HG02973 (cell line): ENCODE data around the gene SH3D19.
A peak's percentile ranks its signal among the peaks of the same experiment; 100 is the strongest.

Experiments
- ATAC-seq: cut with Tn5 transposase; IDR thresholded peaks from one replicate; pipeline ENCODE4 v1.9.1; 2021; ENCODE audit warnings: moderate library complexity; ENCODE audit not compliant: unreplicated experiment

SH3D19 gene

DNA sequence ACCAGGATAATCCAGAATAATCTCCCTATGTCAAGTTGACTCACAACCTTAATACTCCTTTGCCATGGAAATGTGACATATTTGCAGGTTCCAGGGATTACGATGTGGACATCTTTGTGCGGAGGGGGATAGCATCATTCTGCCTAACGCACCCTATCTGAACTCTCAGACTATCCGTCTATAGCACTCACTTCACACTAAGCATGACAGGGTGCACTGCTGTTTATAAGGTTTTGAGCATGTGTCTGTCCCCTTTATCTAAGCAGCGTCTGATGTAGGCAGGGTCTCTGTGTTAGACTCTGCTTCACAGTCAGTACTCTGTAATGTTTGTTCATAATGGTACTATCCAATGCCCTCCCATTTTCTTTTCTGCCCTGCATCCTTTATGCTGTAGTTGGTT, 91.8 kb downstream of the SH3D19 start:
- no peak for ATAC-seq

DNA sequence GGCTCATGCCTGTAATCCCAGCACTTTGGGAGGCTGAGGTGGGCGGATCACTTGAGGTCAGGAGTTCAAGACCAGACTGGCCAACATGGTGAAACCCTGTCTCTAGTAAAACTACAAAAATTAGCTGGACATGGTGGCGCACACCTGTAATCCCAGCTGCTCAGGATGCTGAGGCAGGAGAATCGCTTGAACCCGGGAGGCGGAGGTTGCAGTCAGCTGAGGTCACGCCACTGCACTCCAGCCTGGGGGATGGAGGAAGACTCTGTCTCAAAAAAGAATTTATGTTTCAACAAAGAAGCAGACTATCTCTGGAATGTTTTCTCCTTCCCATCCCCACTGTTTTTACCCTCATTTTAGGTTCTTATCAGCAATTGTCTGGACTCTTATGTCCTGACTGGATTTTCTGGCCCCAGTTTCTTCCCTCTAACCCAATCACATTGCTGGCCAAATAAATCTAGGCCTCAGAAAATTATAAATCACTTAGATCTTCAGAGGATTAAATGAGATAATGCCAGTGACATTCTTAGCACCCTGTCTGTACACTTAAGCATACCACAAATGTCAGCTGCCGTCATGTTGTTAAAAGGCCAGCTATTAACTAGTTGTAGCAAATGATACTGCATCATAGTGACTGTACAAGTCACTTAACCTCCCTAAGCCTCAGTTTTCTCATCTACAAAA, 93.3 kb downstream of the SH3D19 start:
- no peak for ATAC-seq

DNA sequence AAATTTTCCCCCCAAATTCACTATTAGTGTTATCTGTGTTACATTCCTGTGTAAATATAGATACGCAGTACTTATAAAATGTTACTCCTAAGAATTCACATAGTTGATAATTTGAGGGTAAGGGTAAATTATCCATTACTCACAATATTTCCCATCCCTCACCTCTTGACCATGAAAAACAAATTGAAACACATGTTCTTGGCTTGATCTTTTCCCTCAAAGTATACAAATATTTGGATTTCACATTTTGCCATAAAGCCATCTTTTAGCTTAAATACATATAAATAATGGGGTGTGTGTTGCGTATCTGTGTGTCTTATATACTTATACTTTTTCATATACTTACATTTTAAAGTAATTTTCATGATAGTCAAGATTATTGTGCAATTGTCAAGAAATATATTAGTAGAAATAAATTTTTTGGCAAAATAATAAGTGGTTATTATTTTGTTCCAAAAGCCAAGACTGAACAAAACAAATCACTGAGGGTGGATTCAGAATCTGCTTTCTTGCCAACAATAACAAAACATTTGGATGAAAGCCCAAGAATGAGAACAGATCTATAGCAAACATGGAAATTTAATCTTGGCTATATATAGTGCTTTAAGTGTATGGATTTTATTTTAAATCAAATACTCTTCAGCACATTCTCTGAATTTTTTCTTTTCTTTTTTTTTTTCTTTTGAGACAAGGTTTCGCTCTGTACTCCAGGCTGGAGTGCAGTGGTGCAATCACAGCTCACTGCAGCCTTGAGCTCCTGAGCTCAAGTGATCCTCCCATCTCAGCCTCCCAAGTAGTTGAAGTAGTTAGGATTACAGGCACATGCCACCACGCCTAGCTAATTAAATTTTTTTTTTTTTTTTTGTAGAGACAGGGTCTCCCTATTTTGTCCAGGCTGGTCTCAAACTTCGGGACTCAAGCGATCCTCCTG, 97.0 kb downstream of the SH3D19 start:
- ATAC-seq = no peak

DNA sequence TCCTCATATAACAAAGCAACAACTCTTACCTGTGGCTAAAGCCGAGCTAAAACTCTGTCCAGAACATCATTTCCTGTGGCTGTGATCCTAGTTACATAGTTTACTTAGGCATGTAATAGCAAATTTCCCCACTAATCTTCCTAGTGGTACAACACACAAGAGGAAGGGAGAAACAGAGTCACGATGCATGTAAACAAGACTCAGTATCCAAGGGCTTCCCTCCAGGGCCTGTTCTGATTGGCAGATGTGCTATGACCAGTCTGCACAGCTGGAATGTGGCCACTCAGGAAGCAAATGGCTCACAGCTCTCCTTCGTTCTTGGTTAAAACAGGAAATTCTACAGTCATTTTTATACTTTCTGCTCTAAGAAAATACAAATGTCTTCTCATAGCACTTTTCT, 97.7 kb downstream of the SH3D19 start:
- peak; percentile 60 for ATAC-seq

DNA sequence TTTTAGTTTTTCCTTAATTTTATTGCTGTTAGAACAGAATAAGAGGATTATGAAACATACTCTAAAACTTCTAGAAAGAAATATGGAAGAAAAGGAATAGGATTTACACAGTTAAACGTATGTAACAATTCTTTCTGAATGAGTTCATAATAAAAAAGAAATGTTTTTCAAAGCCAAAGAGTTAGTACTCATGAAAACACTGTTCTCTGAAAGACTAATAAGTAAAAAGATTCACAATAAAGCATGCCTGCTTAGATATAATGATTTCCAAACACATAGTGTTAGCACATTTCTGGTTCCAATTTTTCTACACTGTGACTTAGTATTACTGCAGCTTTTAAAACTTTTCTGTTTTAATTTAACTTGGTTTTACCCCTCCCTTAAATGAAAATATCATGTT, 98.2 kb downstream of the SH3D19 start:
- ATAC-seq = no peak

DNA sequence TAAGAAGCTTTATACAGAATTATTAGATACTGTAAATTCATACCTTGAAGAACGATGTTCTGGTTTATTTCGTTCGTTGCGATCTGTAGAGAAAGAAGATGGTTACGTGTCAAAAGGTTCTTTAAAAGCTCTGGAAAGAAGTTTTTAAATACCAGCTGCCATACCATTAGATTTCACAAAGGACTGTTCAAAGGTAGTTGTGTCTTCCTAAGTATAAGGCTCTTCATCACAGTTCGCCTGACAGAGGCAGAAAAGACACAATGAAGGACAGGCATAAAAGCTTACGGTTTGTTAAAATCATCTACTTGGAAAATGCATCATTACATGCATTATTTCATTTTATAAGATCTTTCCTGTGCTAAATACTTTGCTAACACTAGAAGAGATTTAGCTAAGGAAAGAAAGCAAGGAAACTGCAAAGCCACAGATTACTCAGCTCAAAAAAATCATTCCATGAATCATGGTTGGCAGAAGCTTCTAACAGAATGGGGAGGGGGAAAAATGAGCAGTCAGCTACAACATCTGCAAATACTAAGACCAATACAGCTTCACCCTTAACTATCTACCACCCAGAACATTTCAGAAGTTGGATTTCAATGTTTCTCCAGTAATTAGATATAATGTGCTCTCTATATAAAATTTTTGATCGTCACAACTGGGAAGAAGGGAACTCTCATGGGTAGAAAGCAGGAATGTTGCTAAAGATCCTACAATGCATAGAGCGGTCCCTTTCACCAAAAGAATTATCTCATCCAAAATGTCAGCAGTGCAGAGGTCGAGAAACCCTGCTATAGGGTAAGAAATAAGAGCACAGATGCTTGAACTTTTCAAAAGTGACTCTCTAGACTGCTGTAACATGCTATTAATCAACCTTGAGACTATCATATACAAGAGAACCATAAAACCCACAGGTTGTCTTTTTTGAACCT, 99.1 kb downstream of the SH3D19 start:
- no peak for ATAC-seq

DNA sequence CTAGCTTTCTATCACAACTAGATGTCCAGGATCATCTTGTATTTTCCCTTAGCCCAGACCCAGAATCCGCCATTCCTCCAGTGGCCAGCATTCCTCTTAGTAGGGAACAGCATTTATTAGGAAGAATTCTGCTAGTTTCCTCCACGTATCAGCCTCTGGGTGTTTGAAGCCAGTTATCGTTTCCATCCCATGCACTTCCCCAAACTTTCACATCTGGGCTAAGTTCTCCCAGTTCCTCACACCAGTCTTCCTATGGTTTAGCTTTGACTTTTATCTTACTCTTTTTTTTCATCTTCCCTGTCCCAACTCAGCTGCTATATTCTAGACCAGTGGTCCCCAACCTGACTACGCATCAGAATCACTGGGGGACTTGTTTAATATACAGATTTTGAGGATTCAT, 101.9 kb downstream of the SH3D19 start:
- no peak for ATAC-seq

DNA sequence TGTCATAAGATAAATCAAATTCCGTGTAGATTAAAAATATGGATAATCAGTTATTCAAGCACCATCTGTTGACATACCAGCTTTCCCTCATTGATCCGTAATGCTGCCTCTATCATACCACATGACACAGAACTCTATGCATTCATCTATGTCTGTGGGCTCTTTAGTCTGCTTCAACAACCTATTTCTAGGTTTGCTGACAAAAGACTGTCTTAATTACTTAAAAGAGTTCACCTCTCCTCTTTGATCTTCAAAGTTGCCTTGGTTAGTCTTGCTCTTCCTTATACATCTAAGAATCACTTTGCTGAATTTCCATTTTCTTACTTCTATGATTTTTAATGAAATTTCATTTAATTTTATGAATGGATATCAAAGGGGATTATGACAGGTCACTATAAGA, 105.5 kb downstream of the SH3D19 start:
- no peak for ATAC-seq

DNA sequence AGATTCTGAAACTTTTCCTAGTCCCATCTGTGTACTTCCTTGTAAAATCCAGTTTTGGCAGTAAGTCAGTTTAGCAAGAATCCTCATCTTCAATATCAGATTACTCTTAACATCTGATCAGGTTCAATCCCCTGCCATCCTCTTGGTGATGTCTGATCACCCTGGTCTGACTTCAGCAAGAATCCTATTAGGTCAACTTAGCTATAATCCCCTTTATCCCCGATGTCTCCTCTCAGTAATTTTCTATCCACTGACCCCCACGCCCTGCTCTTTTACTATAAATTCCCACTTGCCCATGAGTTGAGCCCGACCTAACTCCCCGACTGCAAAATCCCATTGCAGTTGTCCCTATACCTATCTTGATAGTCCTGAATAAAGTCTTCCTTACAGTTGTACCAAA, 106.3 kb downstream of the SH3D19 start:
- ATAC-seq = no peak

DNA sequence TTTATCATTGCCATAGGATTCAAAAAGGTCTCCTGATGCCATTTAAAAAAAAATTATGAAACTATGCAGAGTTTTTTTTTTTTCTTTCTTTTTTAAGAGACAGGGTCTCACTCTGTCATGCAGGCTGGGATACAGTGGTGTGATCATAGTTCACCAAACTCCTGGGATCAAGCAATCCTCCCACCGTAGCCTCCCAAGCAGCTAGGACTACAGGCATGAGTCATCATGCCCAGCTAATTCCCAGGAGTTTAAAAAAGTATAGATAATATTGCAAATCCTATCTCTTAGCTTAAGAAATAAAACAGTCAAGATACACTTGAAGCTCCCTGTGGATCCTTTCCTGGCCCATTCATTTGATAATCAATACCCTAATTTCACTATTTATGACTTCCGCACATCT, 107.1 kb downstream of the SH3D19 start:
- no peak for ATAC-seq

DNA sequence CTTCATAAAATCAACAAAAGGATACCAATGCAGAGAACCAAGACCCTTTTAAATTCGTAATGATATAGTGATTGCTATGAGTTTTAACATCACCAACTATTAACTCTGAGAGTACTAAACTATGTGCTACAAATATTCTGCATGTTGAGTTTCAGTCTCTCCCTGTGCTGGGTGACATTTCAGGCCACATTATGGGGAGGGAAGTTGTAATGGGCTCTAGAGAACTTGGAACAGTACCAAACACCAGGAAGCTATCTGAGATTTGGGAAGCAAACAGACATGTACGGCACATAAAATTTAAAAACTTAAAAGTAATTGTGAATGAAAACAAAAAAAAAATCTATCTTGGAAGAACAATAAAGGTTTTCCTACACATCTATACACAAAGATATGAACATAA, 108.1 kb downstream of the SH3D19 start:
- no peak for ATAC-seq

DNA sequence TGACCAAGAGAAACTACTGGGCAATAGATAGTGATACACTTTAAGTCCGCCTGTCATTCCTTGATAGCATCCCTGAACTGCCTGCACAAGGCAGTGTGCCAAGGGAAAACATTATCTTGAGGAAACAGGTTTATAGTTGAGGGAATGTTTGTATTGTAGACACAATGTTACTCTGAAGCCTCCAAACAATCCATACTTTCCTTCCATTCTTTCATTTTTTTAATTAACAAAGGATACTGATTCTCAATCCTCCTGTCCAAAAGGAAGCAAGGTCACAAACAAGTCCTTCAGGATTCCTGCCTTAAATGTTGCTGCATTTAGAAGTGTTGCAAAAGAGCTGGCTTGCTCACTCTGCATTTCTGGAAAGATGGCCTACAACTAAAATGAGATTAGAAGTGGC, 110.1 kb downstream of the SH3D19 start:
- no peak for ATAC-seq

DNA sequence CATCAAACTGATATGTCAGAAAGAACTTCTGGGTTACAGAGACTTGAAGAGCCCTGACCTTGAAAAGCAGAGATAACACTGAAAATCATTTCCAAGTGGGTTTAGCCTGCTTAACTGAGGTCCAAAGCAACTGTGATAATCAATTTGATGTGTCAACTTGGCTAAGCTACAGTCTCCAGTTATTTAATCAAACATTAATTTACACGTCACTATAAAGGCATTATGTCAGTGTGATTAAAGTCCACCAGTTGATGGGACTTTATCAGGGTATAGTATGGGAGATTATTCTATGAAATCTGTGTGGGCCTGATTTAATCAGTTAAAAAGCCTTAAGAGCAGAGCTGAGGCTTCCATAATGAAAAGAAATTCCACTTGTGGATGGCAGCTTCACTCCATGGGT, 117.5 kb downstream of the SH3D19 start:
- no peak for ATAC-seq

DNA sequence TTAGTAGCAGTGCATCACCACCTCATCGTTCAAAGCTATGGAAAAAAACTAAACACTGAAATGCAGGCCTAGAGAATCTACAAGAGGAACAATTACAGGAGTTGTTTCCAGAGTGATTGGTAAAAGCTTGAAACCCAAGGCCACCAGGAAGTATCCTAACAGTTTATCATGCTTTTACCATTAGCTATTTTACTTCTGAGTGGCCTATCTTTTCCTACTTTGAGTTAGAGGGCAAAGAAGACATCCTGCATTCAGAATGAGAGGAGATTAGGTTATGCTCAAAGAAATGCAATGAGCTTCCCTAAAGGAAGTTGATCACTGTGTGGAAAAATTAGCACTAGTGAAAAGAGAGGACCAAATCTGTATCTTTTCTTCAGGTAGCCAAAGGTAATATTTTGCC, 118.2 kb downstream of the SH3D19 start:
- no peak for ATAC-seq

DNA sequence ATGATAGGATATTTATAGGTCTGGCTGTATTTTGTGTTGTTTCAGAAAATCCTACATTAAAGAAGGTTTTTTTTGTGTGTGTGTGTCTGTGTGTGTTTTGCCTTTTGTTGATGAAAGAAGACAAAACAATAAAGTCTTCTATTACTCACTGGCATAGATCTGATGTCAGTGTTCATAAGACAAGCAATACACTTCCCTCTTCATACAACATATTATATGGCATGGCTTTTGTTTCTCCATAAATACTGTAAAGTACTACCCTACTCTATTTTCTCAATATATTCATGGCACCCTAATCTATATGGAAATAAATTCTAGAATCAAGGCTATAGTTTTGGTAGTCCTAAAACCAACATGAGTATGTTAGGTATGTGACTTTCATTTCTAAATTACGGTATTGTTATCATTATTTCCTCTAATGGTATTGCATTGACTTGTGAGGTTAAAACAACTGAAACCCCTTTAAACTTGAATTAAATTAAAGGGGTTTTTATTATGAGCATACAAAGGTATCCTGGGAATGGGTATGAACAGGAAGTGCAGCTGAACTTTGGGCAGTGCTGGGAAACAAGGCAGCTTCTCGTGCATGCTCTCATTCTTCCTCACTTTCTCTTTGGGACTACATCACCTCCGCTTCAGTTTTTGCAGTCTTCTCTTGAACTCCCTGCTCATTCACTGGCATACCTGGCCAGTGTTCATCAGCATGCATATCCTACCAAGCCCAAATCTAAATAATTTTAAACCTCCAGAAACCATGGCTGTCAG, 119.0 kb downstream of the SH3D19 start:
- ATAC-seq = no peak

DNA sequence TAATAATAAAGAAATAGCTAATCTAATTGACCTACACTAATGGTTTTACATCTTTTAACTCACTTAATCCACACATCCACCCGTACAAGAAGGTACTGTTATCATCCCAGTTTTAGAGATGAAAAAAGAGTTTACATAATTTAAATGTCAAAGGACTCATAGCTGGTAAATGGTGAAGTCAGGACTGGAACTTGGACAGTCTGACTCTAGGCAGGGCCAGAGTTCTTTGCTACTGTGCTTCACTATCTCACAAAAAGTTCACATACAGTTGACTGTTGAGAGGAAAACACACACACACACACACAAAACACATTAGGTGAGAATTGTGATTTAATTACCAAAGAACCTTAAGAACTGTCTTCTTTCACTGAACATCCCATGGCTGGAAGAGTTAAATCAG, 119.7 kb downstream of the SH3D19 start:
- ATAC-seq = no peak

DNA sequence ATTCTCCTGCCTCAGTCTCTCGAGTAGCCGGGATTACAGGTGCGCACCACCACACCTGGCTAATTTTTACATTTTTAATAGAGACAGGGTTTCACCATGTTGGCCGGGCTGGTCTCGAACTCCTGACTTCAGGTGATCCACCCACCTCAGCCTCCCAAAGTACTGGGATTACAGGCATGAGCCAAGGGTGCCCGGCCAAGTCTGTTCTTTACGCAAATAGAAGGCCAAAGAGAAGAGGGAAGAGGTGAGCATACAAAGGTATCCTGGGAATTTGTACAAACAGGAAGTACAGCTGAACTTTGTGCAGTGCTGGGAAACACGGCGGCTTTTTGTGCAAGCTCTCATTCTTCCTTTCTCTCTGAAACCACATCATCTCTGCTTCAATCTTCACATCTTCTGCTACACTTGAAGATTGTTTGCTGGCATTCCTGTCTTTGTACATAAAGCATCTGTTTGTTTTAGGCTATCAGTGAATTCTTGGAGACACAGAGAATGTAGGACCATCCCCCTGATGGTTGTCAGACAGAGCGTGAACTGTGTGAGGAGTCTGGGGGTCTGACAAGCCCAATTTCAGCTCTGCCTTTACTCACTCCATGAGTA, 120.4 kb downstream of the SH3D19 start:
- no peak for ATAC-seq

DNA sequence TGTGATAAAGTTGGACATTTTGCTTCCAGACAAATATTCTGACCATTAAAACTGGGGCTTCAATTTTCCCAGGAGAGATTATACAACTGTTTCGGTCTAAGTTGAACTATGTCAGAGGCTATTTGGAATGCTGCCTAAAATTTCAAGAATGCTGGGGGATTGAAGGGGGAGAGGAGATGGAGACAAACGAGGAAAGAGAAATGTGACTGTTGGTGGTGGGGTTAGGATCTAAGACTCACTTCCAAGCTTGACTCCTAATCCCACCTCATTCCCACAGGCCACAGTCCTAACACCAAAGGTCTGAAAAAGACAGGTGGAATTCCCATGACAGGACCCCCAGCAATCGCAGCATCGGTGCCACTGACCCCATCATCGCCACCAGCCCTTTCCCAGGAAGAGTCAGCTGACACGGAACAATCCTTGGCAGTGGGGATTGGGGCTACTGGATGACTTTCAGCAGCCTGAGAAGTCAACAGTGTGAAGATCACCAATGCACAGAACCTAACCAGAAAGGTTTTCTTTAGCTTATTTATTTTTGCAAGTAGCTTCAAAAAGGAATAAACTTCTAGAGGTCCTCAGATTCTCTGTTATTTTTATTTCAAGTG, 122.5 kb downstream of the SH3D19 start:
- ATAC-seq = no peak

DNA sequence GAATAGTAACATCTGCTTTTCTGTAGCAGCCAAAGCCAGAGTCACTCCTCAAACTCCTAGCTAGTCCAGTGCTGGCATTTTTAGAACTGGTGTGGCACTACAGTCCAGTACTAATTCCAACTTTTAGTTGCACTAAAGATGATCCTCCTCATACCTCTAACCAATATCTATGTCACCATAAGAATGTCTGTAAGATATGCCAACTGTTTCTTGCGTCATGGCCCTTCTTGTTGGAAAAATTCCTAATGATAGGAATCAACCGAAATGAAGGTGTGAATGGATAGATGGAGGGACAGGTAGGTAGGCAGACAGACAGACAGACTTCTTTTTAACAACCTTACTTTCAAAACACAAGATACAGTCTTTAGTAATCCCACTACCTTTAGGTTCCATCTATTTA, 123.0 kb downstream of the SH3D19 start:
- no peak for ATAC-seq
